ENCODE measurements around the gene LRR1.

- TF ChIP-seq CTCF (IDR thresholded peaks at IDR 0.05): no peak
- no peak for TF ChIP-seq EP300 (IDR thresholded peaks at IDR 0.05)
Observed at GRCh38 chr14:49612671-49613070, 13.9 kb downstream of the LRR1 start.

Data from suprapubic skin (tissue), 3 donors.